AG04450 (cell line): ENCODE data around the gene SEMA3C. TPM values are rescaled to one million over a fixed set of nuclear protein-coding genes. Genes with fewer than 3 reads are reported as not detected.

Experiments
- CTCF ChIA-PET: fragments of 300-600, 350-600 bp; formaldehyde crosslinking; extraction: SDS; loops from one replicate; lab custom pipeline; 2022; ENCODE audit warnings: antibody characterized with exemption, inconsistent platforms; lab: Charles Lee
- POLR2A ChIA-PET: fragments of 350-600 bp; formaldehyde crosslinking; extraction: SDS; loops from one replicate; lab custom pipeline; 2021; ENCODE audit warnings: antibody characterized with exemption, inconsistent platforms; lab: Yijun Ruan, JAX
- DNase-seq: peaks from one replicate; pipeline ENCODE4 v3.0.0-alpha.2; 2011; ENCODE audit warnings: low read depth, low spot score
- H3K27ac ChIP-seq: one replicate; pipeline ENCODE4 v1.5.1; 2012; ENCODE audit warnings: low read depth, low read length, control low read depth
- H3K27me3 ChIP-seq: one replicate; pipeline ENCODE4 v1.6.0; 2012; ENCODE audit warnings: low read length; ENCODE audit not compliant: control insufficient read depth, insufficient read depth
- H3K4me3 ChIP-seq: 2 replicates; pipeline ENCODE4 v1.5.1; 2011; ENCODE audit warnings: mild to moderate bottlenecking, low read depth, low read length, control low read depth
- H3K9me3 ChIP-seq: 2 replicates; pipeline ENCODE4 v1.5.1; 2012; ENCODE audit warnings: low read length; ENCODE audit not compliant: control insufficient read depth, insufficient read depth
- CTCF ChIP-seq: IDR thresholded peaks from 2 replicates; pipeline ENCODE4 v1.5.1; 2011; ENCODE audit warnings: low read depth, low read length, control low read depth, inconsistent platforms
- polyA plus RNA-seq: library from polyadenylated mRNA; depleted of rRNA; stranded (reverse); fragments of >200 nt; gene quantifications from 2 replicates; pipeline ENCODE4 v1.2.3, GENCODE V29; 2011

SEMA3C gene
- polyA plus RNA-seq, 1 experiment = 39.9 TPM

GRCh38 chr7:80940539-80941207, 21.8 kb upstream of the SEMA3C start:
- Histone ChIP-seq H3K27ac (no peak overlapping the region), H3K9me3 (no peaks in the 10 kb centered on the region), H3K27me3 (no peaks in the 10 kb centered on the region), H3K4me3 (no peak overlapping the region)
- DNase-seq = no peak
- ChIA-PET POLR2A (interaction anchor here (0.8 to 1.0 kb wide), 2 partner anchors 22 to 218 kb away, joined by 3 to 8 read pairs; partner anchors contain the start of gene SEMA3C), CTCF (no interaction called here)
- no peak for TF ChIP-seq CTCF

DNA sequence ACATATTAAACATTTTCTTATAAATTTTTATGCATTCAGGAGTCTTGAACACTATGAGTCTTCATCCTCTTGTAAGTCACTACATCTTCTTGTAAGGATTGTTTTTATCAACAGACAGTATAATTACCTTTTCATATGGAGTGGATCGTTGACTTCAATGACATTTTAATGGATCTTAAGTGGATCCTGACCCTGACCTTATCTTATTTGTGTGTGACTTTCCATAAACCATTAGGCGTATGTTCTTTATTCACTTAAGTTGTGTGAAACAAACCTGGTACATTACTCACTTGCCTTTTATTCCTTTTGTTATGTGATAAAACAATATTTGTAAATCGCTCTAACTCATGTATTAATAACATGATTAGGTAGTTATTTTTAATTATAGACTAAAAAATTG, 18.5 kb upstream of the SEMA3C start:
- H3K27me3 ChIP-seq = no peaks in the 10 kb centered on the region
- no peak overlapping the region for H3K4me3 ChIP-seq
- no peak overlapping the region for H3K27ac ChIP-seq
- no peaks in the 10 kb centered on the region for H3K9me3 ChIP-seq
- CTCF ChIA-PET = no interaction called here
- no peak for DNase-seq
- TF ChIP-seq CTCF = no peak
- POLR2A ChIA-PET = no interaction called here

- Histone ChIP-seq H3K27ac (no peak overlapping the region), H3K4me3 (no peak overlapping the region), H3K9me3 (no peaks in the 10 kb centered on the region), H3K27me3 (no peaks in the 10 kb centered on the region)
- TF ChIP-seq CTCF = no peak
- ChIA-PET POLR2A (no interaction called here), CTCF (no interaction called here)
- DNase-seq = no peak
Measured at GRCh38 chr7:80935991-80936780, 17.3 kb upstream of the SEMA3C start.

DNA sequence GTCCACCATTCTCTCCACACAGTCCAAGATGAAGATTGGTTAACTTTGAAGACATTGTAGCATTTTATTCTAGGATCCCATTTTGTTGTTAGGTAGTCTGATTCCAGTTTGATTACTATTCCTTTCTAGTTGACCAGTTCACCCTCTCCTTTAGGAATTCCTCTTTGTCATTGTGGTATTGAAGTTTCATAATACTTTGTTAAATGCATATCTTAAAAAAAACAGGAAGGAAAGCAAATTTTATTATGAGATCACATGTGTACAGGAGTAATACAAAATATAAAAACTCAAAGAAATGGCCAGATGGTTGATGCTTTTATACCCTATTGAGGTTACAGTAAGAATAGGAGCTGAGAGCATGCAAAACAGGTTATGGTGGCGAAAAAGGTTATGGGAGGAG, 15.5 kb upstream of the SEMA3C start:
- no peak overlapping the region for H3K27ac ChIP-seq
- TF ChIP-seq CTCF = no peak
- CTCF ChIA-PET = interaction anchor here (1.5 kb wide), 1 partner anchor 536 kb away, joined by 3 read pairs; no protein-coding TSS in a partner anchor
- POLR2A ChIA-PET = no interaction called here
- H3K9me3 ChIP-seq = no peaks in the 10 kb centered on the region
- DNase-seq = no peak
- no peaks in the 10 kb centered on the region for H3K27me3 ChIP-seq
- no peak overlapping the region for H3K4me3 ChIP-seq

- H3K9me3 ChIP-seq = no peaks in the 10 kb centered on the region
- no peak overlapping the region for H3K4me3 ChIP-seq
- ChIA-PET CTCF (no interaction called here), POLR2A (no interaction called here)
- H3K27ac ChIP-seq = no peak overlapping the region
- TF ChIP-seq CTCF = no peak
- no peak for DNase-seq
- no peaks in the 10 kb centered on the region for H3K27me3 ChIP-seq
Measured at GRCh38 chr7:80932536-80932935, 13.7 kb upstream of the SEMA3C start.
